Transverse colon (tissue), 4 donors: ENCODE measurements around the gene F7.

Experiments
- EP300 ChIP-seq: sonication (generic); formaldehyde crosslinking; IDR thresholded peaks from one replicate; pipeline ENCODE4 v1.6.1; 2017; ENCODE audit warnings: antibody characterized with exemption, low read depth
- POLR2A ChIP-seq: fragments of 450-650 bp; IDR thresholded peaks from one replicate; pipeline ENCODE4 v1.6.1; 2016; ENCODE audit warnings: antibody characterized with exemption, mild to moderate bottlenecking, moderate library complexity
- POLR2AphosphoS5 ChIP-seq, 3 donors: sonication (generic); formaldehyde crosslinking; IDR thresholded peaks; one replicate each; pipeline ENCODE4 v1.6.1; 2016; ENCODE audit warnings: antibody characterized with exemption in 3 of 3
- TF ChIP-seq, protein P1 (sequence below), 5 experiments: fragments of 200-600 bp in 3 of 5; fragments of 450-650 bp in 2 of 5; sonication (generic) in 3 of 5; IDR thresholded peaks; 1 replicate in 2 of 5; 2 replicates in 3 of 5; pipeline ENCODE4 v1.5.1; 2016 to 2017; ENCODE audit warnings: antibody characterized with exemption in 5 of 5, inconsistent platforms in 3 of 5, mild to moderate bottlenecking in 2 of 5, moderate library complexity in 1 of 5

DNA sequence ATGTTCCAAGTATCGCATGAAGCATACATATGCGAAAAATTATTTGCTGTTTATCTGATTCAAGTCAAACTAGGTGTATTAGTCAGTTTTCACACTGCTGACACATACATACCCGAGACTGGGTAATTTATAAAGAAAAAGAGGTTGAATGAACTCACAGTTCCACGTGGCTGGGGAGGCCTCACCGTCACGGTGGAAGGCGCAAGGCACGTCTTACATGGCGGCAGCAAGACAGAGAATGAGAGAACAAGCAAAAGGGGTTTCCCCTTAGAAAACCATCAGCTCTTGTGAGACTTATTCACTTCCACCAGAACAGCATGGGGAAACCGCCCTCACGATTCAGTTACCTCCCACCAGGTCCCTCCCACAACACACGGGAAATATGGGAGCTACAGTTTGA, 39.9 kb downstream of the F7 start:
- TF ChIP-seq, protein P1, sequence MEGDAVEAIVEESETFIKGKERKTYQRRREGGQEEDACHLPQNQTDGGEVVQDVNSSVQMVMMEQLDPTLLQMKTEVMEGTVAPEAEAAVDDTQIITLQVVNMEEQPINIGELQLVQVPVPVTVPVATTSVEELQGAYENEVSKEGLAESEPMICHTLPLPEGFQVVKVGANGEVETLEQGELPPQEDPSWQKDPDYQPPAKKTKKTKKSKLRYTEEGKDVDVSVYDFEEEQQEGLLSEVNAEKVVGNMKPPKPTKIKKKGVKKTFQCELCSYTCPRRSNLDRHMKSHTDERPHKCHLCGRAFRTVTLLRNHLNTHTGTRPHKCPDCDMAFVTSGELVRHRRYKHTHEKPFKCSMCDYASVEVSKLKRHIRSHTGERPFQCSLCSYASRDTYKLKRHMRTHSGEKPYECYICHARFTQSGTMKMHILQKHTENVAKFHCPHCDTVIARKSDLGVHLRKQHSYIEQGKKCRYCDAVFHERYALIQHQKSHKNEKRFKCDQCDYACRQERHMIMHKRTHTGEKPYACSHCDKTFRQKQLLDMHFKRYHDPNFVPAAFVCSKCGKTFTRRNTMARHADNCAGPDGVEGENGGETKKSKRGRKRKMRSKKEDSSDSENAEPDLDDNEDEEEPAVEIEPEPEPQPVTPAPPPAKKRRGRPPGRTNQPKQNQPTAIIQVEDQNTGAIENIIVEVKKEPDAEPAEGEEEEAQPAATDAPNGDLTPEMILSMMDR (IDR thresholded peaks at IDR 0.05) = no peak
- TF ChIP-seq POLR2A (no peak), EP300 (no peak), POLR2AphosphoS5 (IDR thresholded peaks at IDR 0.05) (no peak)
